ENCODE data around the gene GSTM2. TPM values are rescaled to one million over a fixed set of nuclear protein-coding genes. Genes with fewer than 3 reads are reported as not detected.

GSTM2 gene
- total RNA-seq, 1 donor from 2014 or later, result 20.4 TPM

Other genes with a start within 250 kb of the GSTM2 start
- 84.9 TPM for gene PSMA5, start 241.6 kb upstream of the GSTM2 start, total RNA-seq (ENCODE audit: unreplicated experiment)
- not detected for gene SYPL2, start 201.5 kb upstream of the GSTM2 start, total RNA-seq (ENCODE audit: unreplicated experiment)
- 3.2 TPM for gene ATXN7L2, start 184.2 kb upstream of the GSTM2 start, total RNA-seq (ENCODE audit: unreplicated experiment)
- 7.8 TPM for gene CYB561D1, start 174.0 kb upstream of the GSTM2 start, total RNA-seq (ENCODE audit: unreplicated experiment)
- gene AMIGO1, start 158.3 kb upstream of the GSTM2 start, total RNA-seq (ENCODE audit: unreplicated experiment), result 1.2 TPM
- gene GPR61, start 128.2 kb upstream of the GSTM2 start, total RNA-seq (ENCODE audit: unreplicated experiment), result not detected
- 17.7 TPM for gene GNAI3, start 119.4 kb upstream of the GSTM2 start, total RNA-seq (ENCODE audit: unreplicated experiment)
- 0.26 TPM for gene GNAT2, start 48.4 kb upstream of the GSTM2 start, total RNA-seq (ENCODE audit: unreplicated experiment)
- 92.7 TPM for gene AMPD2, start 48.2 kb upstream of the GSTM2 start, total RNA-seq (ENCODE audit: unreplicated experiment)
- gene GSTM4, start 12.0 kb upstream of the GSTM2 start, total RNA-seq (ENCODE audit: unreplicated experiment), result 7.8 TPM
- not detected for gene GSTM1, start 19.8 kb downstream of the GSTM2 start, total RNA-seq (ENCODE audit: unreplicated experiment)
- gene GSTM5, start 44.2 kb downstream of the GSTM2 start, total RNA-seq (ENCODE audit: unreplicated experiment), result 27.9 TPM
- gene GSTM3, start 73.0 kb downstream of the GSTM2 start, total RNA-seq (ENCODE audit: unreplicated experiment), result 6.9 TPM
- not detected for gene EPS8L3, start 95.9 kb downstream of the GSTM2 start, total RNA-seq (ENCODE audit: unreplicated experiment)
- 2.1 TPM for gene CSF1, start 242.8 kb downstream of the GSTM2 start, total RNA-seq (ENCODE audit: unreplicated experiment)